HepG2 (cell line): ENCODE data around the gene APOC4. TPM values are rescaled to one million over a fixed set of nuclear protein-coding genes. Genes with fewer than 3 reads are reported as not detected.

ENCODE experiments used
- ATAC-seq: fragments of 200-7000 bp; cut with Tn5 transposase; 3 replicates; pipeline ENCODE4 v1.9.1; 2020; ENCODE audit warnings: mild to moderate bottlenecking, moderate library complexity
- BruUV-seq: library from RNA; stranded (reverse); fragments of 400-500 nt; replicated peaks from 2 replicates; lab custom pipeline; 2021; lab: Mats Ljungman, UMichigan
- CTCF ChIA-PET: fragments of 300-600 bp; formaldehyde crosslinking; extraction: SDS; loops from one replicate; lab custom pipeline; 2021; ENCODE audit warnings: low total read pairs, inconsistent platforms, low intra/inter-chr PET ratio; lab: Yijun Ruan, JAX
- POLR2A ChIA-PET: fragments of 350-600 bp; sonication (Branson Sonifier 250); formaldehyde crosslinking; loops from one replicate; lab custom pipeline; 2020; ENCODE audit warnings: antibody characterized with exemption, inconsistent platforms; lab: Yijun Ruan, JAX
- DNase-seq: peaks from one replicate; pipeline ENCODE4 v3.0.0-alpha.2; 2015; ENCODE audit warnings: low spot score
- FAIRE-seq: peaks from 3 replicates; lab custom pipeline; 2011; peaks lifted over from hg19 to GRCh38; lab: Jason Lieb, UNC
- H2AFZ ChIP-seq: one replicate; pipeline ENCODE4 v1.6.1; 2011; ENCODE audit warnings: low read length, inconsistent platforms
- H3K27ac ChIP-seq: fragments of 300-600 bp; 3 replicates; pipeline ENCODE4 v1.8.0; 2011; ENCODE audit warnings: mixed run types, mild to moderate bottlenecking, mixed read lengths, low read length, inconsistent platforms; ENCODE audit not compliant: insufficient read depth; ENCODE audit errors: extremely low read length
- H3K27me3 ChIP-seq, 2 experiments: fragments of 200-600 bp in 1 of 2; 2 replicates in 1 of 2; 3 replicates in 1 of 2; pipeline versions ENCODE4 v1.6.0 to v1.8.0; 2011; ENCODE audit warnings: low read length in 2 of 2, mild to moderate bottlenecking in 2 of 2, moderate library complexity in 2 of 2, inconsistent platforms in 1 of 2; ENCODE audit not compliant: insufficient read depth in 2 of 2, control insufficient read depth in 1 of 2
- H3K36me3 ChIP-seq, 2 experiments: fragments of 200-600 bp in 1 of 2; replicated peaks in 1 of 2; 2 replicates in 1 of 2; 3 replicates in 1 of 2; pipeline versions ENCODE4 v1.5.1 to v1.8.0; 2011; ENCODE audit warnings: low read length in 2 of 2, inconsistent platforms in 1 of 2; ENCODE audit not compliant: insufficient read depth in 2 of 2, control insufficient read depth in 1 of 2
- H3K4me1 ChIP-seq: 2 replicates; pipeline ENCODE4 v1.5.1; 2012; ENCODE audit warnings: low read length, inconsistent platforms; ENCODE audit not compliant: insufficient read depth
- H3K4me2 ChIP-seq: 2 replicates; pipeline ENCODE4 v1.6.0; 2011; ENCODE audit warnings: low read depth, low read length, inconsistent platforms
- H3K4me3 ChIP-seq, 3 experiments: fragments of 200-600 bp in 1 of 3; sonication (generic), shearing (Covaris generic) in 1 of 3; replicated peaks in 1 of 3; 2 replicates each; pipeline ENCODE4 v1.5.1; 2011 to 2016; ENCODE audit warnings: low read length in 3 of 3, inconsistent platforms in 2 of 3, low read depth in 2 of 3, mild to moderate bottlenecking in 2 of 3, control low read depth in 1 of 3, mixed read lengths in 1 of 3; ENCODE audit not compliant: insufficient read depth in 1 of 3
- H3K79me2 ChIP-seq: one replicate; pipeline ENCODE4 v1.6.1; 2011; ENCODE audit warnings: low read length, inconsistent platforms; ENCODE audit not compliant: insufficient read depth
- H3K9ac ChIP-seq: 2 replicates; pipeline ENCODE4 v1.6.0; 2011; ENCODE audit warnings: mild to moderate bottlenecking, low read depth, low read length, inconsistent platforms; ENCODE audit not compliant: insufficient read depth
- H3K9me3 ChIP-seq: 2 replicates; pipeline ENCODE4 v1.5.1; 2012; ENCODE audit warnings: mild to moderate bottlenecking, low read length
- H4K20me1 ChIP-seq: 2 replicates; pipeline ENCODE4 v1.6.0; 2011; ENCODE audit warnings: inconsistent platforms, mild to moderate bottlenecking, low read length, moderate library complexity; ENCODE audit not compliant: insufficient read depth
- CCDC6 ChIP-seq: sonication (generic); formaldehyde crosslinking; IDR thresholded peaks from 2 replicates; pipeline ENCODE4 v1.8.1; 2022; ENCODE audit warnings: mild to moderate bottlenecking, missing genetic modification reagents, moderate library complexity
- DPF2 ChIP-seq: sonication (generic); formaldehyde crosslinking; IDR thresholded peaks from 2 replicates; pipeline ENCODE4 v1.4.0; 2020; ENCODE audit warnings: mild to moderate bottlenecking, low read depth, missing genetic modification reagents, borderline replicate concordance
- HDAC2 ChIP-seq: sonication (generic); formaldehyde crosslinking; IDR thresholded peaks from 2 replicates; pipeline ENCODE4 v1.4.0; 2020; ENCODE audit warnings: missing genetic modification reagents
- JUNB ChIP-seq: sonication (generic); formaldehyde crosslinking; IDR thresholded peaks from 2 replicates; pipeline ENCODE4 v1.8.0; 2022; ENCODE audit warnings: missing genetic modification reagents, mild to moderate bottlenecking, borderline replicate concordance
- MXI1 ChIP-seq: IDR thresholded peaks from 3 replicates; pipeline ENCODE4 v1.6.1; 2012; ENCODE audit warnings: low read depth, low read length, inconsistent platforms, borderline replicate concordance
- NRL ChIP-seq: sonication (generic); formaldehyde crosslinking; IDR thresholded peaks from 2 replicates; pipeline ENCODE4 v1.5.0; 2020; ENCODE audit warnings: missing genetic modification reagents, mild to moderate bottlenecking, moderate library complexity, borderline replicate concordance
- PHF21A ChIP-seq: sonication (generic); formaldehyde crosslinking; IDR thresholded peaks from 2 replicates; pipeline ENCODE4 v1.5.0; 2020; ENCODE audit warnings: mild to moderate bottlenecking, missing genetic modification reagents
- POLR2A ChIP-seq, 2 experiments: IDR thresholded peaks; 2 replicates each; pipeline ENCODE4 v1.6.1; 2011; ENCODE audit warnings: low read depth in 2 of 2, low read length in 2 of 2, mild to moderate bottlenecking in 1 of 2, moderate library complexity in 1 of 2; ENCODE audit not compliant: insufficient read depth in 1 of 2
- REXO4 ChIP-seq: sonication (generic); formaldehyde crosslinking; IDR thresholded peaks from 2 replicates; pipeline ENCODE4 v1.8.0; 2022; ENCODE audit warnings: missing genetic modification reagents, mild to moderate bottlenecking, borderline replicate concordance
- SIN3A ChIP-seq: IDR thresholded peaks from 2 replicates; pipeline ENCODE4 v1.6.1; 2011; ENCODE audit warnings: low read depth, mild to moderate bottlenecking, control low read depth, low read length, borderline replicate concordance
- TGIF2 ChIP-seq: IDR thresholded peaks from 2 replicates; pipeline ENCODE4 v1.6.1; 2016; ENCODE audit warnings: control low read depth, missing compliant biosample characterization
- TRAFD1 ChIP-seq: sonication (generic); formaldehyde crosslinking; IDR thresholded peaks from 2 replicates; pipeline ENCODE4 v1.5.1; 2020; ENCODE audit warnings: missing genetic modification reagents, mild to moderate bottlenecking, borderline replicate concordance
- ZFP36 ChIP-seq: fragments of 150-350 bp; IDR thresholded peaks from 2 replicates; pipeline ENCODE4 v1.6.1; 2018; ENCODE audit warnings: borderline replicate concordance, low read length, low read depth; ENCODE audit not compliant: partially characterized antibody
- ZFY ChIP-seq: sonication (generic); formaldehyde crosslinking; IDR thresholded peaks from 2 replicates; pipeline ENCODE4 v1.4.0; 2020; ENCODE audit warnings: missing genetic modification reagents
- ZNF329 ChIP-seq: sonication (generic); formaldehyde crosslinking; IDR thresholded peaks from 2 replicates; pipeline ENCODE4 v1.9.0; 2021; ENCODE audit warnings: low read depth, mild to moderate bottlenecking, missing genetic modification reagents
- ZNF543 ChIP-seq: sonication (generic); formaldehyde crosslinking; IDR thresholded peaks from 2 replicates; pipeline ENCODE4 v1.4.0; 2020; ENCODE audit warnings: mild to moderate bottlenecking, missing genetic modification reagents
- ZNF768 ChIP-seq: sonication (generic); formaldehyde crosslinking; IDR thresholded peaks from 2 replicates; pipeline ENCODE4 v1.4.0; 2020; ENCODE audit warnings: missing genetic modification reagents
- ZNF777 ChIP-seq: sonication (generic); formaldehyde crosslinking; IDR thresholded peaks from 2 replicates; pipeline ENCODE4 v1.4.0; 2020; ENCODE audit warnings: missing genetic modification reagents
- ZNF780A ChIP-seq: sonication (generic); formaldehyde crosslinking; IDR thresholded peaks from 2 replicates; pipeline ENCODE4 v1.8.0; 2022; ENCODE audit warnings: mild to moderate bottlenecking, missing genetic modification reagents, moderate library complexity
- ZSCAN12 ChIP-seq: sonication (generic); formaldehyde crosslinking; IDR thresholded peaks from 2 replicates; pipeline ENCODE4 v1.9.0; 2021; ENCODE audit warnings: mild to moderate bottlenecking, missing genetic modification reagents
- whole genome bisulfite sequencing: methylation state at CpG from one replicate; pipeline ENCODE4 v1.1.6; 2017; ENCODE audit warnings: low lambda C conversion rate; 5-methylcytosine and 5-hydroxymethylcytosine counted together
- in situ Hi-C: cut with HindIII; loops from 2 replicates; pipeline ENCODE4 v1.10.0; 2017; ENCODE audit warnings: low pct_unique_long_range_greater_than_20kb; ENCODE audit not compliant: extremely low pct_ligation_motif_present
- intact Hi-C: fragments of 100-400 bp; cut with micrococcal nuclease; formaldehyde crosslinking; loops from one replicate; pipeline ENCODE4 v1.10.0; 2022; ENCODE audit not compliant: unreplicated experiment
- polyA plus RNA-seq, 8 experiments: library from polyadenylated mRNA; depleted of rRNA in 3 of 8; stranded (reverse) in 7 of 8; unstranded in 1 of 8; fragments of >200 nt; fragmentation: Illumina TruSeq in 4 of 8; extraction: Trizol in 4 of 8; gene quantifications; 2 replicates each; pipeline versions ENCODE4 v1.2.1 to v1.2.3, GENCODE V29; 2011 to 2016; ENCODE audit warnings: low read depth in 4 of 8, missing spikeins in 1 of 8, mixed read lengths in 1 of 8; ENCODE audit not compliant: insufficient read depth in 1 of 8
- total RNA-seq, 5 experiments: library from RNA; depleted of rRNA; stranded (reverse); fragments of >200 nt; fragmentation: Illumina TruSeq; extraction: Trizol; gene quantifications; 2 replicates each; pipeline ENCODE4 v1.2.3, GENCODE V29; 2016; ENCODE audit warnings: low read depth in 1 of 5

The APOC4 gene
- total and polyA plus RNA-seq, 2 of the 13 experiments (the other 11 are each of a cell fraction or from before 2014, with no cell fraction given), result 0.46 TPM; not detected in 1

- H3K27me3 ChIP-seq, result no peaks in the 10 kb centered on the region; a peak in 1 of 5 replicates
- in situ Hi-C loops, result no loop called here
- no peaks in the 10 kb centered on the region for H3K9me3 ChIP-seq
- peaks cover 19% of the 10 kb centered on the region for H4K20me1 ChIP-seq
- DNase-seq (no peak), ATAC-seq (peak; percentile 28; the same call in 2 of the 3 replicates), FAIRE-seq (no peak)
- H2AFZ ChIP-seq, result no peak overlapping the region
- peak overlapping the region; percentile 73 for H3K27ac ChIP-seq
- H3K4me1 ChIP-seq, result peaks cover 63% of the 10 kb centered on the region
- peaks cover 3 to 14% of the 10 kb centered on the region in 2 experiments for H3K36me3 ChIP-seq
- H3K4me3 ChIP-seq, result peak overlapping the region; percentile 93 to 100 (median 99)
- CTCF ChIA-PET, result interaction anchor here (1.4 kb wide), 1 partner anchor 52 kb away, joined by 4 read pairs; no protein-coding TSS in a partner anchor
- peaks cover 59% of the 10 kb centered on the region for H3K79me2 ChIP-seq
- WGBS, result 2% methylated on average over 13 of the region's 40 CpGs
- POLR2A ChIA-PET, result interaction anchor here (1.1 to 5.2 kb wide), 7 partner anchors 20 to 110 kb away, joined by 5 to 57 read pairs (median 9); partner anchors contain the start of genes APOE, NECTIN2 and TOMM40
- BruUV-seq, result TSS peak; percentile 49
- H3K4me2 ChIP-seq, result peak overlapping the region; percentile 96
- intact Hi-C loops, result loop anchor here (10.0 kb wide), 1 partner anchor 111 kb away; the partner anchor contains the start of gene NECTIN2
- H3K9ac ChIP-seq, result peak overlapping the region; percentile 97
- TF ChIP-seq ZNF768 (peak; percentile 3; the same call in 1 of the 2 replicates), POLR2A (IDR thresholded peaks at IDR 0.05; ENCODE audit: insufficient read depth in 1 of 2, low read depth in 2 of 2, low read length in 2 of 2) (peak in 1 of 2 experiments; percentile 44; a peak in 1 of 4 replicates), ZSCAN12 (CRISPR knock-in tag) (no peak), NRL (CRISPR knock-in tag) (peak; percentile 55; the same call in 1 of the 2 replicates), JUNB (CRISPR knock-in tag) (0 out of 2 replicates have a peak, but pooled peaks have one; percentile 33), REXO4 (CRISPR knock-in tag) (no peak), PHF21A (CRISPR knock-in tag) (no peak), ZFY (CRISPR knock-in tag) (peak; percentile 73), ZNF543 (CRISPR knock-in tag) (0 out of 2 replicates have a peak, but pooled peaks have one; percentile 37), TGIF2 (CRISPR knock-in tag) (0 out of 2 replicates have a peak, but pooled peaks have one; percentile 21), MXI1 (peak; percentile 41; the same call in 1 of the 3 replicates), ZFP36 (no peak), HDAC2 (CRISPR knock-in tag) (0 out of 2 replicates have a peak, but pooled peaks have one; percentile 18), ZNF329 (CRISPR knock-in tag) (0 out of 2 replicates have a peak, but pooled peaks have one; percentile 53), ZNF780A (CRISPR knock-in tag) (peak; percentile 45; the same call in 1 of the 2 replicates), SIN3A (0 out of 2 replicates have a peak, but pooled peaks have one; percentile 19), CCDC6 (0 out of 2 replicates have a peak, but pooled peaks have one; percentile 26), DPF2 (CRISPR knock-in tag) (no peak), ZNF777 (CRISPR knock-in tag) (peak; percentile 22; the same call in 1 of the 2 replicates), TRAFD1 (no peak)
These were observed 13.7 kb downstream of the APOC4 start for GRCh38 chr19:44955505-44956439.
